GM12878 (cell line): Measurements from ENCODE around the gene CIDEC.

Experiments
- EZH2 ChIP-seq: IDR thresholded peaks from 2 replicates; pipeline ENCODE4 v1.6.1; 2012; ENCODE audit warnings: low read depth, mild to moderate bottlenecking, control low read depth, inconsistent platforms, low read length, borderline replicate concordance; ENCODE audit not compliant: control insufficient read depth
- MTA3 ChIP-seq: IDR thresholded peaks from 2 replicates; pipeline ENCODE4 v1.6.1; 2012; ENCODE audit warnings: low read length, inconsistent platforms, borderline replicate concordance
- SUZ12 ChIP-seq: fragments of 200-600 bp; sonication (generic); IDR thresholded peaks from one replicate; pipeline ENCODE4 v1.6.1; 2018; ENCODE audit warnings: antibody characterized with exemption, mild to moderate bottlenecking; ENCODE audit not compliant: unreplicated experiment
- ZNF274 ChIP-seq: IDR thresholded peaks from one replicate; pipeline ENCODE4 v1.8.0; 2011; ENCODE audit not compliant: insufficient read length, insufficient read depth
- TF ChIP-seq, protein P1 (sequence below), 3 experiments: IDR thresholded peaks in 2 of 3; conservative IDR thresholded peaks in 1 of 3; 2 replicates each; pipeline ENCODE4 v1.5.1; 2011; ENCODE audit warnings: low read depth in 3 of 3, low read length in 3 of 3, mild to moderate bottlenecking in 3 of 3, control low read depth in 2 of 3, moderate library complexity in 2 of 3, inconsistent platforms in 1 of 3, mixed read lengths in 1 of 3; ENCODE audit not compliant: control insufficient read depth in 2 of 3, insufficient read depth in 1 of 3; ENCODE audit errors: extremely low read depth in 1 of 3
- TF ChIP-seq, protein P2 (sequence below): fragments of 450-650 bp; formaldehyde crosslinking; IDR thresholded peaks from 2 replicates; pipeline ENCODE4 v1.5.0; 2022; ENCODE audit warnings: mild to moderate bottlenecking, missing genetic modification characterization

DNA sequence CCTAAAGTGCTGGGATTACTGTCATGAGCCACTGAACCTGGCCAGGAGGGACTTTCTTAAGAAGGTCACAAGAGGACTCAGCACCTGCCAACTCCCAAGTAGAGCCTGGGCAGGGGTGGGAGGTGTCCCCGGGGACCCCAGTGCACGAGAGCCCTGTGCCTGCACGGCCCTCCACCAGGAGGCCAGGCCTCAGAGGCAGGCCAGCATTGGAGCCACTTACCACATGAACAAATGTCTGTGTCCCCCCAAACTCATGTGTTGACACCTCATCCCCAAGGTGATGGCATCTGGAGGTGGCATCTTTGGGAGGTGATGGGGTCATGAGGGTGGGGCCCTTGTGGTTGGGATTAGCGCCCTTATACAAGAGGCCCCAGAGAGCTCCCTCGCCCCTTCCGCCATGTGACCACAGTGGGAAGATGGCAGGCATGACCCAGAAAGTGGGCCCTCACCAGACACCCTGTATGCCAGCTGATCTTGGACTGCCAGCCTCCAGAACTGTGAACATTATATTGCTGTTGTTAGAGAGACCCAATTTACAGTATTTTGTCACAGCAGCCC lies 33.0 kb downstream of the CIDEC start:
- TF ChIP-seq, protein P1, sequence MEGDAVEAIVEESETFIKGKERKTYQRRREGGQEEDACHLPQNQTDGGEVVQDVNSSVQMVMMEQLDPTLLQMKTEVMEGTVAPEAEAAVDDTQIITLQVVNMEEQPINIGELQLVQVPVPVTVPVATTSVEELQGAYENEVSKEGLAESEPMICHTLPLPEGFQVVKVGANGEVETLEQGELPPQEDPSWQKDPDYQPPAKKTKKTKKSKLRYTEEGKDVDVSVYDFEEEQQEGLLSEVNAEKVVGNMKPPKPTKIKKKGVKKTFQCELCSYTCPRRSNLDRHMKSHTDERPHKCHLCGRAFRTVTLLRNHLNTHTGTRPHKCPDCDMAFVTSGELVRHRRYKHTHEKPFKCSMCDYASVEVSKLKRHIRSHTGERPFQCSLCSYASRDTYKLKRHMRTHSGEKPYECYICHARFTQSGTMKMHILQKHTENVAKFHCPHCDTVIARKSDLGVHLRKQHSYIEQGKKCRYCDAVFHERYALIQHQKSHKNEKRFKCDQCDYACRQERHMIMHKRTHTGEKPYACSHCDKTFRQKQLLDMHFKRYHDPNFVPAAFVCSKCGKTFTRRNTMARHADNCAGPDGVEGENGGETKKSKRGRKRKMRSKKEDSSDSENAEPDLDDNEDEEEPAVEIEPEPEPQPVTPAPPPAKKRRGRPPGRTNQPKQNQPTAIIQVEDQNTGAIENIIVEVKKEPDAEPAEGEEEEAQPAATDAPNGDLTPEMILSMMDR (IDR thresholded peaks at IDR 0.05 in 2 of 3, conservative IDR thresholded peaks at IDR 0.05 in 1 of 3; ENCODE audit: control insufficient read depth in 2 of 3, extremely low read depth in 1 of 3, insufficient read depth in 1 of 3, low read depth in 3 of 3, low read length in 3 of 3): no peak
- no peak for TF ChIP-seq EZH2
- TF ChIP-seq, protein P2, sequence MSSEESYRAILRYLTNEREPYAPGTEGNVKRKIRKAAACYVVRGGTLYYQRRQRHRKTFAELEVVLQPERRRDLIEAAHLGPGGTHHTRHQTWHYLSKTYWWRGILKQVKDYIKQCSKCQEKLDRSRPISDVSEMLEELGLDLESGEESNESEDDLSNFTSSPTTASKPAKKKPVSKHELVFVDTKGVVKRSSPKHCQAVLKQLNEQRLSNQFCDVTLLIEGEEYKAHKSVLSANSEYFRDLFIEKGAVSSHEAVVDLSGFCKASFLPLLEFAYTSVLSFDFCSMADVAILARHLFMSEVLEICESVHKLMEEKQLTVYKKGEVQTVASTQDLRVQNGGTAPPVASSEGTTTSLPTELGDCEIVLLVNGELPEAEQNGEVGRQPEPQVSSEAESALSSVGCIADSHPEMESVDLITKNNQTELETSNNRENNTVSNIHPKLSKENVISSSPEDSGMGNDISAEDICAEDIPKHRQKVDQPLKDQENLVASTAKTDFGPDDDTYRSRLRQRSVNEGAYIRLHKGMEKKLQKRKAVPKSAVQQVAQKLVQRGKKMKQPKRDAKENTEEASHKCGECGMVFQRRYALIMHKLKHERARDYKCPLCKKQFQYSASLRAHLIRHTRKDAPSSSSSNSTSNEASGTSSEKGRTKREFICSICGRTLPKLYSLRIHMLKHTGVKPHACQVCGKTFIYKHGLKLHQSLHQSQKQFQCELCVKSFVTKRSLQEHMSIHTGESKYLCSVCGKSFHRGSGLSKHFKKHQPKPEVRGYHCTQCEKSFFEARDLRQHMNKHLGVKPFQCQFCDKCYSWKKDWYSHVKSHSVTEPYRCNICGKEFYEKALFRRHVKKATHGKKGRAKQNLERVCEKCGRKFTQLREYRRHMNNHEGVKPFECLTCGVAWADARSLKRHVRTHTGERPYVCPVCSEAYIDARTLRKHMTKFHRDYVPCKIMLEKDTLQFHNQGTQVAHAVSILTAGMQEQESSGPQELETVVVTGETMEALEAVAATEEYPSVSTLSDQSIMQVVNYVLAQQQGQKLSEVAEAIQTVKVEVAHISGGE (CRISPR knock-in tag): no peak
- TF ChIP-seq MTA3: no peak
- TF ChIP-seq ZNF274: no peak
- no peak for TF ChIP-seq SUZ12
